Suprapubic skin (tissue), 4 donors: ENCODE data around the gene C18orf63. TPM values are rescaled to one million over a fixed set of nuclear protein-coding genes. Genes with fewer than 3 reads are reported as not detected.

Experiments
- DNase-seq, 2 donors: peaks; one replicate each; pipeline ENCODE4 v3.0.0-alpha.2; 2019; ENCODE audit warnings: low spot score in 2 of 2
- H3K27ac ChIP-seq: fragments of 200-600 bp; sonication (generic); one replicate; pipeline ENCODE4 v1.5.1; 2019
- H3K27me3 ChIP-seq: fragments of 200-600 bp; sonication (generic); one replicate; pipeline ENCODE4 v1.5.1; 2019
- H3K36me3 ChIP-seq: fragments of 200-600 bp; sonication (generic); one replicate; pipeline ENCODE4 v1.5.1; 2019
- H3K4me1 ChIP-seq: fragments of 200-600 bp; sonication (generic); one replicate; pipeline ENCODE4 v1.5.1; 2019
- H3K4me3 ChIP-seq: fragments of 200-600 bp; sonication (generic); one replicate; pipeline ENCODE4 v1.5.1; 2019; ENCODE audit warnings: mild to moderate bottlenecking
- H3K9me3 ChIP-seq: fragments of 200-600 bp; sonication (generic); one replicate; pipeline ENCODE4 v1.5.1; 2019
- CTCF ChIP-seq, 2 donors: fragments of 200-600 bp in 1 of 2; fragments of 450-650 bp in 1 of 2; sonication (generic) in 1 of 2; IDR thresholded peaks; one replicate each; pipeline ENCODE4 v1.5.1; 2016 to 2019; ENCODE audit warnings: antibody characterized with exemption in 2 of 2, mild to moderate bottlenecking in 1 of 2, moderate library complexity in 1 of 2
- EP300 ChIP-seq: sonication (generic); formaldehyde crosslinking; IDR thresholded peaks from one replicate; pipeline ENCODE4 v1.6.1; 2017; ENCODE audit warnings: antibody characterized with exemption
- POLR2A ChIP-seq, 2 donors: fragments of 450-650 bp; IDR thresholded peaks; one replicate each; pipeline ENCODE4 v1.6.1; 2017; ENCODE audit warnings: antibody characterized with exemption in 2 of 2, mild to moderate bottlenecking in 2 of 2, moderate library complexity in 2 of 2
- POLR2AphosphoS5 ChIP-seq, 3 donors: sonication (generic); formaldehyde crosslinking; IDR thresholded peaks; one replicate each; pipeline ENCODE4 v1.6.1; 2017; ENCODE audit warnings: antibody characterized with exemption in 3 of 3
- WGBS: methylation state at CpG from one replicate; pipeline ENCODE4 v1.1.5; 2018; 5-methylcytosine and 5-hydroxymethylcytosine counted together
- total RNA-seq, 4 donors: library from RNA; depleted of rRNA; stranded (reverse); fragments of >200 nt; gene quantifications; one replicate each; pipeline ENCODE4 v1.1.0, GENCODE V29; 2016

C18orf63 gene
- total RNA-seq, 4 donors from 2014 or later, result not detected

- Histone ChIP-seq H3K9me3 (no peaks in the 10 kb centered on the region), H3K27ac (no peak overlapping the region), H3K36me3 (no peaks in the 10 kb centered on the region), H3K4me3 (no peak overlapping the region), H3K27me3 (no peaks in the 10 kb centered on the region), H3K4me1 (peaks cover 16% of the 10 kb centered on the region)
- TF ChIP-seq EP300 (no peak), CTCF (IDR thresholded peaks at IDR 0.05) (no peak), POLR2A (IDR thresholded peaks at IDR 0.05) (no peak), POLR2AphosphoS5 (IDR thresholded peaks at IDR 0.05) (no peak)
- 87% methylated on average over 3 of the region's 3 CpGs for WGBS
- no peak for DNase-seq
Measured at GRCh38 chr18:74390900-74391299, 75.3 kb downstream of the C18orf63 start.

GRCh38 chr18:74392323-74392722 is 76.7 kb downstream of the C18orf63 start:
- Histone ChIP-seq H3K4me1 (peaks cover 16% of the 10 kb centered on the region), H3K27me3 (no peaks in the 10 kb centered on the region), H3K9me3 (no peaks in the 10 kb centered on the region), H3K27ac (no peak overlapping the region), H3K4me3 (no peak overlapping the region), H3K36me3 (no peaks in the 10 kb centered on the region)
- TF ChIP-seq POLR2A (IDR thresholded peaks at IDR 0.05) (no peak), POLR2AphosphoS5 (IDR thresholded peaks at IDR 0.05) (no peak), EP300 (no peak), CTCF (IDR thresholded peaks at IDR 0.05) (no peak)
- DNase-seq, result no peak
- 96% methylated on average over 2 of the region's 4 CpGs for WGBS

GRCh38 chr18:74395006-74395405 is 79.4 kb downstream of the C18orf63 start:
- Histone ChIP-seq H3K9me3 (no peaks in the 10 kb centered on the region), H3K36me3 (no peaks in the 10 kb centered on the region), H3K4me3 (no peak overlapping the region), H3K4me1 (peaks cover 9% of the 10 kb centered on the region), H3K27ac (no peak overlapping the region), H3K27me3 (no peaks in the 10 kb centered on the region)
- no peak for TF ChIP-seq POLR2AphosphoS5 (IDR thresholded peaks at IDR 0.05)
- no peak for TF ChIP-seq EP300
- TF ChIP-seq CTCF (IDR thresholded peaks at IDR 0.05), result no peak
- no peak for TF ChIP-seq POLR2A (IDR thresholded peaks at IDR 0.05)
- no peak for DNase-seq
- 90% methylated on average over 7 of the region's 7 CpGs for WGBS

GRCh38 chr18:74395648-74396154 is 80.1 kb downstream of the C18orf63 start:
- no peaks in the 10 kb centered on the region for H3K36me3 ChIP-seq
- WGBS, result 75% methylated on average over 9 of the region's 9 CpGs
- no peaks in the 10 kb centered on the region for H3K9me3 ChIP-seq
- no peak overlapping the region for H3K4me3 ChIP-seq
- H3K27ac ChIP-seq, result no peak overlapping the region
- TF ChIP-seq POLR2AphosphoS5 (IDR thresholded peaks at IDR 0.05) (no peak), CTCF (IDR thresholded peaks at IDR 0.05) (no peak), EP300 (no peak), POLR2A (IDR thresholded peaks at IDR 0.05) (no peak)
- H3K4me1 ChIP-seq, result peaks cover 9% of the 10 kb centered on the region
- DNase-seq, result no peak
- H3K27me3 ChIP-seq, result no peaks in the 10 kb centered on the region

- DNase-seq, result no peak
- WGBS, result 51% methylated on average over 16 of the region's 16 CpGs
- H3K27ac ChIP-seq, result no peak overlapping the region
Measured at GRCh38 chr18:74396171-74397169, 80.8 kb downstream of the C18orf63 start.

More at GRCh38 chr18:74396171-74397169, 80.8 kb downstream of the C18orf63 start:
- H3K9me3 ChIP-seq, result no peaks in the 10 kb centered on the region
- H3K4me1 ChIP-seq, result peaks cover 9% of the 10 kb centered on the region
- H3K27me3 ChIP-seq, result no peaks in the 10 kb centered on the region
- TF ChIP-seq POLR2A (IDR thresholded peaks at IDR 0.05) (no peak), POLR2AphosphoS5 (IDR thresholded peaks at IDR 0.05) (no peak), EP300 (no peak), CTCF (IDR thresholded peaks at IDR 0.05) (no peak)
- H3K36me3 ChIP-seq, result no peaks in the 10 kb centered on the region
- no peak overlapping the region for H3K4me3 ChIP-seq
